Peyer's patch (tissue), 4 donors: ENCODE measurements around the gene RARG. TPM values are rescaled to one million over a fixed set of nuclear protein-coding genes. Genes with fewer than 3 reads are reported as not detected.

Source experiments
- DNase-seq, 3 donors: peaks; one replicate each; pipeline ENCODE4 v3.0.0-alpha.2; 2017 to 2019
- H3K27ac ChIP-seq, 4 donors: fragments of 200-600 bp; sonication (generic); one replicate each; pipeline ENCODE4 v1.5.1; 2016 to 2019
- H3K27me3 ChIP-seq, 2 donors: fragments of 200-600 bp; sonication (generic); one replicate each; pipeline ENCODE4 v1.5.1; 2019
- H3K36me3 ChIP-seq, 3 donors: fragments of 200-600 bp; sonication (generic); one replicate each; pipeline ENCODE4 v1.5.1; 2016 to 2019
- H3K4me1 ChIP-seq, 4 donors: fragments of 200-600 bp; sonication (generic); one replicate each; pipeline ENCODE4 v1.5.1; 2016 to 2019
- H3K4me3 ChIP-seq, 4 donors: fragments of 200-600 bp; sonication (generic); 1 replicate in 3 of 4; 2 replicates in 1 of 4; pipeline ENCODE4 v1.5.1; 2016 to 2019; ENCODE audit warnings: mild to moderate bottlenecking in 1 of 4
- H3K9me3 ChIP-seq, 4 donors: fragments of 200-600 bp; sonication (generic); one replicate each; pipeline ENCODE4 v1.5.1; 2016 to 2019; ENCODE audit warnings: mild to moderate bottlenecking in 1 of 4
- CTCF ChIP-seq, 6 experiments: fragments of 450-650 bp in 4 of 6; fragments of 200-600 bp in 2 of 6; sonication (generic) in 1 of 6; IDR thresholded peaks; one replicate each; pipeline ENCODE4 v1.5.1; 2017 to 2019; ENCODE audit warnings: antibody characterized with exemption in 6 of 6, mild to moderate bottlenecking in 3 of 6, moderate library complexity in 1 of 6
- POLR2A ChIP-seq, 2 donors: fragments of 450-650 bp; IDR thresholded peaks; one replicate each; pipeline ENCODE4 v1.5.1; 2017; ENCODE audit warnings: antibody characterized with exemption in 2 of 2, mild to moderate bottlenecking in 2 of 2, moderate library complexity in 2 of 2
- total RNA-seq, 4 donors: library from RNA; depleted of rRNA; stranded (reverse); fragments of >200 nt; gene quantifications; one replicate each; pipeline ENCODE4 v1.1.0, GENCODE V29; 2016

RARG gene
- total RNA-seq, 4 donors from 2014 or later, result 1.9 to 10.7 (median 5.7) TPM

- no peak for TF ChIP-seq POLR2A (IDR thresholded peaks at IDR 0.05)
- no peaks in the 10 kb centered on the region for H3K27me3 ChIP-seq
- H3K9me3 ChIP-seq, result no peaks in the 10 kb centered on the region
- H3K36me3 ChIP-seq, result no peaks in the 10 kb centered on the region
- DNase-seq, result no peak
- peaks cover 0 to 36% (median 6%) of the 10 kb centered on the region in 4 donors for H3K4me1 ChIP-seq
- no peak overlapping the region for H3K4me3 ChIP-seq
- peak overlapping the region in 1 of 4 donors; percentile 69 for H3K27ac ChIP-seq
Measured at GRCh38 chr12:53233671-53234121, 1.7 kb upstream of the RARG start.

- H3K36me3 ChIP-seq, result no peaks in the 10 kb centered on the region
- no peaks in the 10 kb centered on the region for H3K9me3 ChIP-seq
- peak overlapping the region; percentile 52 to 74 (median 62) for H3K4me3 ChIP-seq
- DNase-seq, result peak in 2 of 3 donors; percentile 66 to 71
- H3K27me3 ChIP-seq, result no peaks in the 10 kb centered on the region
- H3K4me1 ChIP-seq, result peaks cover 0 to 36% (median 6%) of the 10 kb centered on the region in 4 donors
- TF ChIP-seq POLR2A (IDR thresholded peaks at IDR 0.05) (no peak), CTCF (IDR thresholded peaks at IDR 0.05) (no peak)
- peak overlapping the region; percentile 69 to 78 (median 73) for H3K27ac ChIP-seq
Measured at GRCh38 chr12:53232646-53233461, 845 bp upstream of the RARG start.

GRCh38 chr12:53231671-53231920 lies 413 bp downstream of the RARG start:
- Histone ChIP-seq H3K4me1 (peaks cover 0 to 36% (median 6%) of the 10 kb centered on the region in 4 donors), H3K9me3 (no peaks in the 10 kb centered on the region), H3K27ac (peak overlapping the region; percentile 69 to 78 (median 73)), H3K4me3 (peak overlapping the region; percentile 52 to 74 (median 62)), H3K27me3 (no peaks in the 10 kb centered on the region), H3K36me3 (no peaks in the 10 kb centered on the region)
- TF ChIP-seq POLR2A (IDR thresholded peaks at IDR 0.05) (no peak), CTCF (IDR thresholded peaks at IDR 0.05) (no peak)
- no peak for DNase-seq

- no peaks in the 10 kb centered on the region for H3K27me3 ChIP-seq
- H3K4me3 ChIP-seq, result no peak overlapping the region
- no peaks in the 10 kb centered on the region for H3K9me3 ChIP-seq
- peaks cover 0 to 36% (median 6%) of the 10 kb centered on the region in 4 donors for H3K4me1 ChIP-seq
- TF ChIP-seq CTCF (IDR thresholded peaks at IDR 0.05), result no peak
- no peak for TF ChIP-seq POLR2A (IDR thresholded peaks at IDR 0.05)
- no peaks in the 10 kb centered on the region for H3K36me3 ChIP-seq
- peak in 1 of 3 donors; percentile 55 for DNase-seq
- no peak overlapping the region for H3K27ac ChIP-seq
Measured at GRCh38 chr12:53230108-53230845, 1.7 kb downstream of the RARG start.

- no peaks in the 10 kb centered on the region for H3K9me3 ChIP-seq
- TF ChIP-seq CTCF (IDR thresholded peaks at IDR 0.05) (no peak), POLR2A (IDR thresholded peaks at IDR 0.05) (no peak)
- no peaks in the 10 kb centered on the region for H3K36me3 ChIP-seq
- no peak for DNase-seq
- no peak overlapping the region for H3K27ac ChIP-seq
- H3K4me3 ChIP-seq, result no peak overlapping the region
- H3K27me3 ChIP-seq, result no peaks in the 10 kb centered on the region
- peaks cover 0 to 41% (median 6%) of the 10 kb centered on the region in 4 donors for H3K4me1 ChIP-seq
Measured at GRCh38 chr12:53229454-53229853, 2.6 kb downstream of the RARG start.

- no peak for DNase-seq
- Histone ChIP-seq H3K4me1 (peaks cover 0 to 42% (median 6%) of the 10 kb centered on the region in 4 donors), H3K36me3 (no peaks in the 10 kb centered on the region), H3K27ac (no peak overlapping the region), H3K27me3 (no peaks in the 10 kb centered on the region), H3K4me3 (no peak overlapping the region), H3K9me3 (no peaks in the 10 kb centered on the region)
- no peak for TF ChIP-seq CTCF (IDR thresholded peaks at IDR 0.05)
- TF ChIP-seq POLR2A (IDR thresholded peaks at IDR 0.05), result no peak
Measured at GRCh38 chr12:53227836-53228235, 4.2 kb downstream of the RARG start.
